ENCODE data around the gene BNC2.

Gene BNC2

GRCh38 chr9:16516891-16517290, 353.6 kb downstream of the BNC2 start:
- no peak for DNase-seq (ENCODE audit: extremely low spot score)
- POLR2A ChIA-PET = no interaction called here
- CTCF ChIA-PET = no interaction called here
- TF ChIP-seq FOXA1 (IDR thresholded peaks at IDR 0.05) (no peak), CTBP1 (IDR thresholded peaks at IDR 0.05; ENCODE audit: borderline replicate concordance) (no peak), ELF4 (IDR thresholded peaks at IDR 0.05) (no peak), LEF1 (IDR thresholded peaks at IDR 0.05; ENCODE audit: borderline replicate concordance) (no peak), FOXK2 (IDR thresholded peaks at IDR 0.05) (no peak), TARDBP (IDR thresholded peaks at IDR 0.05) (no peak), PKNOX1 (IDR thresholded peaks at IDR 0.05) (no peak), HDGF (IDR thresholded peaks at IDR 0.05; ENCODE audit: borderline replicate concordance) (no peak)

GRCh38 chr9:16515879-16516301, 354.6 kb downstream of the BNC2 start:
- TF ChIP-seq HDGF (IDR thresholded peaks at IDR 0.05; ENCODE audit: borderline replicate concordance) = no peak
- TF ChIP-seq FOXK2 (IDR thresholded peaks at IDR 0.05) = no peak
- no peak for TF ChIP-seq L3MBTL2 (conservative IDR thresholded peaks at IDR 0.05)
- no peak for TF ChIP-seq FOXM1 (IDR thresholded peaks at IDR 0.05; ENCODE audit: borderline replicate concordance)
- no peak for TF ChIP-seq FOXA1 (IDR thresholded peaks at IDR 0.05)
- no peak for TF ChIP-seq ZNF384 (IDR thresholded peaks at IDR 0.05)
- no peak for TF ChIP-seq SP1 (IDR thresholded peaks at IDR 0.05)
- no peak for TF ChIP-seq BHLHE40 (IDR thresholded peaks at IDR 0.05; ENCODE audit: borderline replicate concordance)
- no peak for TF ChIP-seq LEF1 (IDR thresholded peaks at IDR 0.05; ENCODE audit: borderline replicate concordance)
- TF ChIP-seq TARDBP (IDR thresholded peaks at IDR 0.05) = no peak
- no peak for TF ChIP-seq CTBP1 (IDR thresholded peaks at IDR 0.05; ENCODE audit: borderline replicate concordance)
- TF ChIP-seq ELF4 (IDR thresholded peaks at IDR 0.05) = no peak
- no peak for DNase-seq (ENCODE audit: extremely low spot score)
- CTCF ChIA-PET = no interaction called here
- POLR2A ChIA-PET = no interaction called here

GRCh38 chr9:16515207-16515606, 355.3 kb downstream of the BNC2 start:
- DNase-seq (ENCODE audit: extremely low spot score) = no peak
- POLR2A ChIA-PET = no interaction called here
- CTCF ChIA-PET = no interaction called here
- no peak for TF ChIP-seq ZNF384 (IDR thresholded peaks at IDR 0.05)
- no peak for TF ChIP-seq FOXA1 (IDR thresholded peaks at IDR 0.05)
- TF ChIP-seq LEF1 (IDR thresholded peaks at IDR 0.05; ENCODE audit: borderline replicate concordance) = no peak
- TF ChIP-seq NFRKB (IDR thresholded peaks at IDR 0.05) = no peak
- no peak for TF ChIP-seq FOXM1 (IDR thresholded peaks at IDR 0.05; ENCODE audit: borderline replicate concordance)
- no peak for TF ChIP-seq L3MBTL2 (conservative IDR thresholded peaks at IDR 0.05)
- TF ChIP-seq ELF4 (IDR thresholded peaks at IDR 0.05) = no peak
- no peak for TF ChIP-seq CTBP1 (IDR thresholded peaks at IDR 0.05; ENCODE audit: borderline replicate concordance)
- no peak for TF ChIP-seq ARNT (IDR thresholded peaks at IDR 0.05)

DNA sequence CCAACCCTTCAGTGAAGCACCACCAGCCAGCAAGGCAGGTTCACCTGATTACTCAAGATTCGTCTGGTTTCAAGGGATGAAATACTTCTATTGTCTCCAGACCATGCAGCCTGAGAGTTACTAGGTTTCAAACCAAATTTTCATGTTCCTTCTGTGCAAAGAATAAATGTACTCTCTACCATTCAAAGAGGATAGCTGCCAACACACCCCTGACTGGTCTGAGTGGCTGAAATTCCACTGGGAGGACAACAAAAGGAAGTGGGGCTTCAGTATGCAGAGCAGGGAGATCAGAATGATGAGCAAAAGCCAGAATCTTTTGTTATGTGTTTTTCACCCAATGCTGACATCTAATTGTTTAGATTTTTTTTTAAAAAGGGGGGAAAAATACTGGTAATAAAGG, 356.3 kb downstream of the BNC2 start:
- TF ChIP-seq ELF4 (IDR thresholded peaks at IDR 0.05) = no peak
- no peak for TF ChIP-seq BHLHE40 (IDR thresholded peaks at IDR 0.05; ENCODE audit: borderline replicate concordance)
- TF ChIP-seq L3MBTL2 (conservative IDR thresholded peaks at IDR 0.05) = no peak
- TF ChIP-seq FOXM1 (IDR thresholded peaks at IDR 0.05; ENCODE audit: borderline replicate concordance) = no peak
- no peak for TF ChIP-seq ARNT (IDR thresholded peaks at IDR 0.05)
- no peak for TF ChIP-seq TARDBP (IDR thresholded peaks at IDR 0.05)
- TF ChIP-seq ZNF384 (IDR thresholded peaks at IDR 0.05) = no peak
- no peak for TF ChIP-seq NFRKB (IDR thresholded peaks at IDR 0.05)
- no peak for TF ChIP-seq CTBP1 (IDR thresholded peaks at IDR 0.05; ENCODE audit: borderline replicate concordance)
- TF ChIP-seq LEF1 (IDR thresholded peaks at IDR 0.05; ENCODE audit: borderline replicate concordance) = no peak
- TF ChIP-seq PKNOX1 (IDR thresholded peaks at IDR 0.05) = no peak
- ChIA-PET CTCF (interaction anchor here (0.7 kb wide), 1 partner anchor 353 kb away, joined by 4 read pairs; no protein-coding TSS in a partner anchor), POLR2A (no interaction called here)
- DNase-seq (ENCODE audit: extremely low spot score) = no peak

DNA sequence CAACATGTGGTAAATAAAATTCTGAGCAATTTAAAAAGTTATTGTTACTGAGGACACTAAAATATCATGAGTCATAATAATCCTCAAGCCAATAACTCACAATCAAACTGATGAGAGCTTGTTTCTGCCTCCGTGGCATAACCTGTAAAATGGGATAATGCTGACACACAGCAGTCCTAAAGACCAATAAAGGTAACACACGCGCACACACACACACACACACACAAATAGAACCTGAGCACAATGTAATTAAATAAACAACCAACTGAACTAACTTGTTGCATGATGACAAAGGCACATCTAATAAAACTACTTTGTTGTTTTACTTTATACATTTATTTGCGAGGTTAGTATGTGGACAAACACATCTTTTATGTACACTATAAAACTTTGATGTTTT, 358.2 kb downstream of the BNC2 start:
- CTCF ChIA-PET = no interaction called here
- no peak for TF ChIP-seq ARNT (IDR thresholded peaks at IDR 0.05)
- TF ChIP-seq ELF4 (IDR thresholded peaks at IDR 0.05) = no peak
- TF ChIP-seq HDGF (IDR thresholded peaks at IDR 0.05; ENCODE audit: borderline replicate concordance) = no peak
- no peak for TF ChIP-seq L3MBTL2 (conservative IDR thresholded peaks at IDR 0.05)
- no peak for DNase-seq (ENCODE audit: extremely low spot score)
- POLR2A ChIA-PET = no interaction called here

GRCh38 chr9:16510482-16510881, 360.0 kb downstream of the BNC2 start:
- CTCF ChIA-PET = no interaction called here
- no peak for DNase-seq (ENCODE audit: extremely low spot score)
- no peak for TF ChIP-seq ZNF384 (IDR thresholded peaks at IDR 0.05)
- TF ChIP-seq PKNOX1 (IDR thresholded peaks at IDR 0.05) = no peak
- TF ChIP-seq TARDBP (IDR thresholded peaks at IDR 0.05) = no peak
- TF ChIP-seq ELF4 (IDR thresholded peaks at IDR 0.05) = no peak
- no peak for TF ChIP-seq FOXK2 (IDR thresholded peaks at IDR 0.05)
- no peak for TF ChIP-seq BHLHE40 (IDR thresholded peaks at IDR 0.05; ENCODE audit: borderline replicate concordance)
- no peak for TF ChIP-seq CTBP1 (IDR thresholded peaks at IDR 0.05; ENCODE audit: borderline replicate concordance)
- TF ChIP-seq SUZ12 (IDR thresholded peaks at IDR 0.05) = no peak
- TF ChIP-seq ARNT (IDR thresholded peaks at IDR 0.05) = no peak
- no peak for TF ChIP-seq L3MBTL2 (conservative IDR thresholded peaks at IDR 0.05)
- no peak for TF ChIP-seq FOXA1 (IDR thresholded peaks at IDR 0.05)
- no peak for TF ChIP-seq NFRKB (IDR thresholded peaks at IDR 0.05)
- no peak for TF ChIP-seq FOXM1 (IDR thresholded peaks at IDR 0.05; ENCODE audit: borderline replicate concordance)
- no peak for TF ChIP-seq LEF1 (IDR thresholded peaks at IDR 0.05; ENCODE audit: borderline replicate concordance)
- no peak for TF ChIP-seq HDGF (IDR thresholded peaks at IDR 0.05; ENCODE audit: borderline replicate concordance)
- no peak for TF ChIP-seq SP1 (IDR thresholded peaks at IDR 0.05)
- POLR2A ChIA-PET = no interaction called here
